GM13976 (cell line): ENCODE measurements around the gene DBT.
"Not testable (repeated sequence)": the region's sequence is repeated elsewhere in the genome, so short reads cannot be mapped to it uniquely, and the experiment has no call there.

Source experiments
- DNase-seq: peaks from one replicate; pipeline ENCODE4 v3.0.0; 2012; ENCODE audit warnings: low spot score
- in situ Hi-C: fragments of 300-500 bp; cut with MboI; formaldehyde crosslinking; loops from one replicate; pipeline ENCODE4 v1.12.0; 2022; ENCODE audit warnings: low sequenced_read_pairs, mixed read lengths, inconsistent platforms; ENCODE audit not compliant: unreplicated experiment
- TF ChIP-seq, protein P1 (sequence below): IDR thresholded peaks from 2 replicates; pipeline ENCODE4 v1.5.1; 2012; ENCODE audit warnings: borderline replicate concordance, mild to moderate bottlenecking; ENCODE audit not compliant: insufficient read depth; ENCODE audit errors: extremely low read depth, missing control alignments, control extremely low read depth

Gene DBT

DNA sequence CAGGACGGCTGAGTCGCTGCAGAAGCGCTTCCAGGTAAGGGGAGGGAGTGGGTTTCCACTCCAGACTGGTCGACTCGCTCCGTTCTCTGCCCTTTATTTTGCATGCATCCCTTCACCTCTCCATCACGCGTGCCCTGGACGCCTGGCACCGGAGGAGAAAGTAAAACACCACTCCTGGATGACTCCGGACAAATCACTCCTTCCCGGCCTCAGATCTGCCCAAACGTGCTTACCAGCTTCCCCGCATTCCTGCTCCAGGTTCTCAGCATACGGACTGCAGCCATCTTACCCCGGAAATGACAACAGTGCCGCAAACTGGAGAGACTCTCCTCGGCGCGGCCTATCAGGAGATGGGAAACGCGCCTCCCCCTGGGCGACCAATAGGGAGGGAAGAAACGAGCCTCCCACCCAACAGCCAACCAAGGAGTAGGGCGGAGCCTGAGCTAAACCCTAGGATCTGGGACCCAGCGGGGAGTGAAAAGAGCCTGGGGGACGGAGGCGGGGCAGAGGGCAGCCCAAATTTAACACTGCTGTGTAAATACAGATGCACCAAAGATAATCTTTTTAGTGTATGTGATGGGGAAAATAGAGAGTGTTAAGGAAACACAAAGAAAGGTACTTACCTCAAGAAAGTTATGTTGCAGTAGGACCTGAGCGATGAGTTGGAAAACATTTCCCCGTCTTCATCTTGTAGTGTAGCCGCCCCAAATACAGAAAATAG is at the start of gene DBT:
DBT (minus strand) TSS at position 298 of the 721 bp plus-strand sequence; CDS start at position 284, 14 bp downstream.
- TF ChIP-seq, protein P1, sequence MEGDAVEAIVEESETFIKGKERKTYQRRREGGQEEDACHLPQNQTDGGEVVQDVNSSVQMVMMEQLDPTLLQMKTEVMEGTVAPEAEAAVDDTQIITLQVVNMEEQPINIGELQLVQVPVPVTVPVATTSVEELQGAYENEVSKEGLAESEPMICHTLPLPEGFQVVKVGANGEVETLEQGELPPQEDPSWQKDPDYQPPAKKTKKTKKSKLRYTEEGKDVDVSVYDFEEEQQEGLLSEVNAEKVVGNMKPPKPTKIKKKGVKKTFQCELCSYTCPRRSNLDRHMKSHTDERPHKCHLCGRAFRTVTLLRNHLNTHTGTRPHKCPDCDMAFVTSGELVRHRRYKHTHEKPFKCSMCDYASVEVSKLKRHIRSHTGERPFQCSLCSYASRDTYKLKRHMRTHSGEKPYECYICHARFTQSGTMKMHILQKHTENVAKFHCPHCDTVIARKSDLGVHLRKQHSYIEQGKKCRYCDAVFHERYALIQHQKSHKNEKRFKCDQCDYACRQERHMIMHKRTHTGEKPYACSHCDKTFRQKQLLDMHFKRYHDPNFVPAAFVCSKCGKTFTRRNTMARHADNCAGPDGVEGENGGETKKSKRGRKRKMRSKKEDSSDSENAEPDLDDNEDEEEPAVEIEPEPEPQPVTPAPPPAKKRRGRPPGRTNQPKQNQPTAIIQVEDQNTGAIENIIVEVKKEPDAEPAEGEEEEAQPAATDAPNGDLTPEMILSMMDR: no peak
- in situ Hi-C loops: no loop called here
- DNase-seq: peak; percentile 90

DNA sequence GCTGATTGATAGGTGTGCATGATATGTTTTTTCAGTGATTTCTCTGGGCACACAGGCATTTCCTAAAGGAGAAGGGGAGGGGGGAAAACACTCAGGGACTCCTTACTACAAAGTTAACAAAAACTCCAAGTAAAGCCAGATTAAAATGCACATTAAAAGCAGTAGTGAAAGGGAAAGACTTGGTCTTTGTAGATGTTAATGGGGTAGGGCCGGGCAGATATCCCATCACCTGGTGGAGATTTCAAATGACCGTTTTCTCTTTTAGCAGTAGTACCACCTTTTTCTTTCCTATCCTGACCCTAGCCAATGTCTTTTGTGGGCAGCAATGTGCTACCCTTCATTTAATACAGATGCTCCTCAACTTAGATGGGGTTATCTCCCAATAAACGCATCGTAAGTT is 48.9 kb upstream of the DBT start:
- in situ Hi-C loops: no loop called here
- TF ChIP-seq, protein P1: no peak
- DNase-seq: no peak

DNA sequence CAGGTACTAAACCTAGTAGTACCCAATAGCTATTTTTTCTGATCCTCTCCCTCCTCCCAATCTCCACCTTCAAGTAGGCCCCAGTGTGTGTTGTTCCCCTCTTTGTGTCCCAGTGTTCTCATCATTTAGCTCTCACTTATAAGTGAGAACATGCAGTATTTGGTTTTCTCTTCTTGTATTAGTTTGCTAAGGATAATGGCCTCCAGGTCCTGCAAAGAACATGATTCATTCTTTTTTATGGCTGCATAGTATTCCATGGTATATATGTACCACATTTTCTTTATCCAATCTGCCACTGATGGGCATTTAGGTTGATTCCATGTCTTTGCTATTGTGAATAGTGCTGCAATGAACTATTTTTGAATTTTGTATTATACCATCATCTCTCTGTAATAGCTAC is 47.4 kb upstream of the DBT start:
- in situ Hi-C loops, DNase-seq: not testable (repeated sequence)

DNA sequence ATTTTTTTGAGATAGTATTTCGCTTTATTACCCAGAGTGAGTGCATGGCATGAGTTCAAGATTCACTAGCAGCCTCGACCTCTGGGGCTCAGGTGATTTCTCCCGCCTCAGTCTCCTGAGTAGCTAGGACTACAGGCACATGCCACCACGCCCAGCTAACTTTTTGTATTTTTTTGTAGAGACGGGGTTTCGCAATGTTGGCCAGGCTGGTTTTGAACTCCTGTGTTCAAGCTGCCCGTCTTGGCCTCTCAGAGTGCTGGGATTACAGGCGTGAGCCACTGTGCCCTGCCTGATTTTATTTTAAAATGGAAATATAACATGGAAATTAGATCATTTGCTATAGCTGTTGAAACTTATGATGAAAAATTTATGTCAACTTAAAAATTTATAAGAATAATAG is 46.5 kb upstream of the DBT start:
- no peak for DNase-seq
- in situ Hi-C loops: no loop called here
- TF ChIP-seq, protein P1: no peak

DNA sequence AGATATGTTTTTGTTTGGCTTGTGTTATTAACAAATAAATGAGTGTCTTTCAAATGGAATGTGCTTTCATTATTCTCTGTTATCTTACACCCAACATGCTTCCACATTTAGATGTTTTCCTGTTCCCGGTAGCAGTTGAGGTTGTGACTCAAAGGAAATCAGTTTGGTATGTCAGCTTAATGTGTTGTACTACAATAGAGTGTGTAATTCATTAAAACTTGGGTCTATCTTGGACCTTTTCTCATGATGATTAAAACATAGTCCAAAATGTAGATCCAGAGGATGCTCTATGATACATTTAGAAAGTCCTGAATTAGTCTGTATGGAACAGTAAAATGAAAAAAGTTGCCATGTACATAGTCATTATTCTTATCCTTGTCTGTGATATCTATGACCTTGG is 43.1 kb upstream of the DBT start:
- TF ChIP-seq, protein P1: no peak
- no peak for DNase-seq
- in situ Hi-C loops: no loop called here

DNA sequence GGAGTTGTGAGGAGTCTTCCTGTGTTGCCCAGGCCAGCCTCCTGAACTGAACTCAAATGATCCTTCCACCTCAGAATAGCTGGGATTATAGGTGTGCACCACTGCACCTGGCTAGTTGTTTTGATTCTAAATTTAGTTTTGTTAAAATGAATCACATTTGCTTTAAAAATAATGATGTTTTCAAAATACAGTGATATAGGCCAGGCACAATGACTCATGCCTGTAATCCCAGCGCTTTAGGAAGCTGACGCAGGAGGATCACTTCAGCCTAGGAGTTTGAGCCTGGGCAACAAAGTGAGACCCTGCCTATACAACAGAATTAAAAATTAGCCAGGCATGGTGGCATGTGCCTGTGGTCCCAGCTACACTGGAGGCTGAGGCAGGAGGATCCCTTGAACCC is 40.7 kb upstream of the DBT start:
- in situ Hi-C loops: no loop called here
- TF ChIP-seq, protein P1: no peak
- DNase-seq: no peak

DNA sequence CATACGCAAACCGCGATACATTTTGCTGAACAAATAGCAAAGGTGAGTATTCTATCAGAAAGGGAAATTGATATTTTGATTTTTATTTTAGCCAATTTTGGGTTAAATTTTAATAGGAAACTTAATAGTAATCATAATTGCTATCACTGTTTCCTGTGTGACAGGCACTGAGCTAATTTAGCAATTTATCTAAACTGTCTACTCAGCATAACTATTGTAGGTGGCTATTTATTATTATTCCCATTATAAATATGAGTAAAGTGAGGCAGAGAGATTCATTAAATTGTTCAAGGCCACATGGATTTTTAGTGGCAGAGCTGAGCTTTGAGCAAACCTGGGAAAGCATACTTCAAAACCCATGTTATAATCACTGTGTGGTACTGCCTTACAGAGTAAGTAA is 37.5 kb upstream of the DBT start:
- DNase-seq: no peak
- in situ Hi-C loops: no loop called here
- TF ChIP-seq, protein P1: no peak
